ENCODE results near the gene SDF2L1.
"Not testable (repeated sequence)": the region's sequence is repeated elsewhere in the genome, so short reads cannot be mapped to it uniquely, and the experiment has no call there.

SDF2L1 gene

GRCh38 chr22:21636629-21637218 lies 5.4 kb upstream of the SDF2L1 start:
- no peak for DNase-seq (ENCODE audit: low spot score)

DNA sequence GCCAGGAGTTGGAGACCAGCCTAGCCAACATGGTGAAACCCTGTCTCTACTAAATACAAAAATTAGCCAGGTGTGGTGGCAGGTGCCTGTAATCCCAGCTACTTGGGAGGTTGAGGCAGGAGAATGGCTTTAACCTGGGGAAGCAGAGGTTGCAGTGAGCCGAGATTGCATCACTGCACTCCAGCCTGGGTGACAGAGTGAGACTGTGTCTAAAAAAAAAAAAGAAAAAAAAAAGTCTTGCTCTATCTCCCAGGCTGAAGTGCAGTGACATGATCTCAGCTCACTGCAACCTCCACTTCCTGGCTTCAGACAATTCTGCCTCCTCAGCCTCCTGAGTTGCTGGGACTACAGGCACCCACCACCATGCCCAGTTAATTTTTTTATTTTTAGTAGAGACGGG lies 4.7 kb upstream of the SDF2L1 start:
- not testable (repeated sequence) for DNase-seq (ENCODE audit: low spot score)

- no peak for DNase-seq (ENCODE audit: low spot score)
These were observed 2.7 kb upstream of the SDF2L1 start for GRCh38 chr22:21639359-21639758.

GRCh38 chr22:21640810-21641209 lies 1.3 kb upstream of the SDF2L1 start:
- no peak for DNase-seq (ENCODE audit: low spot score)

- DNase-seq (ENCODE audit: low spot score): peak; percentile 67
These were observed 699 bp upstream of the SDF2L1 start for GRCh38 chr22:21641417-21641788.

GRCh38 chr22:21642584-21643448 lies 714 bp downstream of the SDF2L1 start:
- peak; percentile 65 for DNase-seq (ENCODE audit: low spot score)

DNA sequence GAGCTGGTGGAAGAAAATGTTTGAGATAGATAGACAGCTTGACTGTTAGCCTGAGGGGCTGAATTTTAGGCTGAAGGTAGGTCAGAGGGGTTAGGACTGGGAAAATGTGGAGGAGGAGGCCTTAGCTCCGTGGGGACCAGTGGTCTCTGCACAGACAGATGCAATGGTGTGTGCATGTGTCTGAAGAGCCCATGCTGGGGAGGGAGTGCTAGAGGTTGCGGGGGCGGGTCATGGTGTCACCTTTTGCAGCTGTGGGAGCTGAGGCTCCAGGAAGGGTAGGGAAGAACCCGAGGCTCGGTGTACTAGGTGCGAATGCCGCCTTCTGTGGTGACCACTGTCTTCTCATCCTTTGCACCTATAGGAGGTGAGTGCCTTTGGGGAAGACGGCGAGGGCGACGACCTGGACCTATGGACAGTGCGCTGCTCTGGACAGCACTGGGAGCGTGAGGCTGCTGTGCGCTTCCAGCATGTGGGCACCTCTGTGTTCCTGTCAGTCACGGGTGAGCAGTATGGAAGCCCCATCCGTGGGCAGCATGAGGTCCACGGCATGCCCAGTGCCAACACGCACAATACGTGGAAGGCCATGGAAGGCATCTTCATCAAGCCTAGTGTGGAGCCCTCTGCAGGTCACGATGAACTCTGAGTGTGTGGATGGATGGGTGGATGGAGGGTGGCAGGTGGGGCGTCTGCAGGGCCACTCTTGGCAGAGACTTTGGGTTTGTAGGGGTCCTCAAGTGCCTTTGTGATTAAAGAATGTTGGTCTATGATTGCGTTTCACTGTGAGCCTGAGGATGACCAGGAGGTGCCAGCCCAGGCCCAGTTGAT lies 1.6 kb downstream of the SDF2L1 start:
- DNase-seq (ENCODE audit: low spot score): no peak

- DNase-seq (ENCODE audit: low spot score): not testable (repeated sequence)
These were observed 3.4 kb downstream of the SDF2L1 start for GRCh38 chr22:21645513-21645912.

- DNase-seq (ENCODE audit: low spot score): peak; percentile 86
These were observed 4.8 kb downstream of the SDF2L1 start for GRCh38 chr22:21646608-21647590.

DNA sequence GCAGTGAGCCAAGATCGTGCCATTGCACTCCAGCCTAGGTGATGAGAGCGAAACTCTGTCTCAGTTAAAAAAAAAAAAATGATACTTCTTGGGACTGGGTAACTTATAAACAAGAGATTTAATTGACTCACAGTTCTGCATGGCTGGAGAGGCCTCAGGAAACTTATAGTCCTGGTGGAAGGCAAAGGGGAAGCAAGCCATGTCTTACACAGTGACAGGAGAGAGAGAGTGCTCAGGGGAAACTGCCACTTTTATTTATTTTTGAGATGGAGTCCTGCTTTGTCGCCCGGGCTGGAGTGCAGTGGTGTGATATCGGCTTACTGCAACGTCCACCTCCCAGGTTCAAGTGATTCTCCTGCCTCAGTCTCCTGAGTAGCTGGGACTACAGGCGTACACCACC lies 8.2 kb downstream of the SDF2L1 start:
- DNase-seq (ENCODE audit: low spot score): no peak

DNA sequence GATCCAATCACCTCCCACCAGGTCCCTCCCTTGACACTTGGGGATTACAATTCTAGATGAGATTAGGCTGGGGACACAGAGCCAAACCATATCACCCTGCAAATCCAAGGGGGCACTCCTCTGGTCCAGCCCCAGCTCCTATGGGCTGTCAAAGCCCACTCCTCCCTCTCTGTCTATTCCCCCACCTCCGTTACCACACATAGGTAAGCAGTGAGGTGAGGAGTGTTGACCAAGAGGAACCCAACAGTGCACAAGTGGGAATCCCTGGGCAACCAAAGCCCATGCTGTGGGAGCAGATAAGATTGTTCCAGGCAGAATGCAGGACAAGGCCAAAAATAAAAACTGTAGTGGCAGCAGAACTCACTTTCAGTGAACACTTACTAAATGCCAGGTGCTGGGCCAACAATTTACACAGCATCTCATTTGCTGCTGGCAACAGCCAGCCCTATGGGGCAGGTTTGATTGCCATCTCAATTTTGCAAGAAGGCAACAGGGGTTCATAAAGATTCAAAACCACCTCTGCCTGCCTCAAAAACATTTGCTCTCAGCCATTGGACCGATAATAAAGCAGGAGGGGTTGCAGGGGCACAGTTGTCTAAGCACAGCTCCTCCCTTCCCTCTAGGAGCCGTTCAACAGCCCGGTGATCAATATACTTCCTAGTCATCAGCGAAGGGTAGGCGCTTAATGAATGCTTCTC lies 8.9 kb downstream of the SDF2L1 start:
- DNase-seq (ENCODE audit: low spot score): no peak

DNA sequence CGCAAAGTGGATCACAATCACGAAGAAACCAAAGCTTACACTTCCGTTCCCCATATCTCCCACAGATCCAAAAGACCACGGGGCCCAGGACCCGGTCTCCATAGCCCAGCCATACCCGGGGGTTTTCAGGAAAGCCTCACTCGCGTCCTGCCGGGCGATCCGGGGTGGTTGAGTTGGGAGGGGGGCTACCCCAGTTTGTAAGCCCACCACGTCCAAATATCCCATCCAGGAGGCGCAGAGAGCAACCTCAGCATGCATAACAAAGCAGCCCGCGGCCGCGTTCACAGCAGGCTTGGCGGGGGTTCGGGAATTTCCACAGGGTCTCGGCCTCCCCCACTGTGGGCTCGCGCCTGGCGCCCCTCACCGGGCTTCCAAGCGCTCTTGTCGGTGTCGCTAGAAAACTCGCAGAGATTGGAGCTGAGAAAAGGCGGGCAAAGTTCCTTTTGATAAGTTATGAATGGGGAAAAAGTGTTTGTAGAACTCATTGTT lies 9.5 kb downstream of the SDF2L1 start:
- no peak for DNase-seq (ENCODE audit: low spot score)

DNA sequence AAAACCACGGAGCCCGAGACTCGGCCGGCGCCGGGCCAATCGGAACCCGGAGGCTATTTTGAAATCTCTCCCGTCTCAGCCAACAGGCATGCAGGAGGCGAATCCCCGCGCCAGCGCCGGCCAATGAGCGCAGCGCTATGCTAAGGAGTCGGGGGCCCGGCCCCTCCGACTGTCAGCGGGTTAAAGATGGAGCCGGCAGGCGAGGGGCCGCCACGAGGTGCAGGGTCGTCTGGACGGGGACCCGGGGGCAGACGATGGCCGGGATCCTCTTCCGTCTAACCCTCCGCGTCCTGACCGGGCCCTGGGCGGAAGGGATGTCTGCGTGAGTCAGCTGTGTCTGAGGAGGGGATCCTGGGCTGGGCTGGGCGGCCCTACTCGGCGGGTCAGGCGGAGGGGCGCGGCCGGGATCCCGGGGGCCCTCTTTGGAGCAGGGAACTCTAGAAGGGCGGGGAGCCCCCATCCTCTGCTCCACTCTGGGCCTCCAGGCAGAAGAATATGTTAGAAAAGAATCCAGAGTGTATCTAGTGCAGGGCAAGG lies 10.0 kb downstream of the SDF2L1 start:
- peak; percentile 96 for DNase-seq (ENCODE audit: low spot score)

DNA sequence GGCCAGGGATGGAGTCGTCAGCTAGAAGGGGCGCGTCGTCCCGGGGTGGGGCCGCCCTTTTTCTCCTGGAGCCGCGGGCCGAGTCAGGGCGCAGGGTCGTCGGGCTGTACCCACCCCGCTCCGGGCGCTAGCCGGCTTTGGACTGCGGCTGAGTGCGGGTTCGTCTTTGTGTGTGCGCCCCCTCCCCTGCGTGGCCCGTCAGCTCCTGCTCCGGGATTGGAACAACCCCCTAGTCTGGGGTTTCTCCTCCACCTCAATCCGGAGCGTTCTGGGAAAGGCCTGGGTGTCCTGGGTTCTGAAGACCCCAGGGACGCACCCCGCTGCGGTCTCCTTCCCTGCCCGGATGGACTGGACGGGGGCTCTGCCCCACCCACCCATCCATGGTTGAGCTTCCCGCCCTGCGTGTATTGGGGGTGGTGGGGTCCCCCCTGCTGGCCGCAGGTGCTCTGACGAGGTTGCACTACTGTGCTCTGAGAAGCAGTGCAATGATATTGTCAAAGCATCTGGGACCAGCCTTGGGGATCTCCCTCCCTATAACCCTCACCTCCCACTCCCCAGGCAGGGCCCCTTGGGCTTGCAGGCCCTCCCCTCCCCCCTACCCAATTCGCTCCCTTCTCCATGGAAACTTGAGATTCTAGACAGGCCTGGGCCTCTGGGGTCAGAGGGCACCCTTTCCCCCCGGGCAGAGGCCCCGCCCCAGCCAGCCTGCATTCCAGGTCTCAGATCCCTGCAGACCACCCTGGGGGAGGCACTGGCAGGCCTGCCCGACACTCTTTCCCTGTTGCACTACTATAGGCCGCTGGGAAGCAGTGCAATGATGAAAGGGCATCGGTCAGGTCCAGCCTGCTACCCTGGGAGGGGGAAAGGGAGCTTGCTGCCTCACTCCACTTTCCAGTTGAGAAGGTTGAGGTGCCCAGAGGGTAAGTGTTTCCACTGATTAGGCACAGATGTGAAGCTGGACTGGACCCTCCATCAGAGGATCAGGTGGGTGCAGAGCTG lies 10.7 kb downstream of the SDF2L1 start:
- DNase-seq (ENCODE audit: low spot score): no peak

DNA sequence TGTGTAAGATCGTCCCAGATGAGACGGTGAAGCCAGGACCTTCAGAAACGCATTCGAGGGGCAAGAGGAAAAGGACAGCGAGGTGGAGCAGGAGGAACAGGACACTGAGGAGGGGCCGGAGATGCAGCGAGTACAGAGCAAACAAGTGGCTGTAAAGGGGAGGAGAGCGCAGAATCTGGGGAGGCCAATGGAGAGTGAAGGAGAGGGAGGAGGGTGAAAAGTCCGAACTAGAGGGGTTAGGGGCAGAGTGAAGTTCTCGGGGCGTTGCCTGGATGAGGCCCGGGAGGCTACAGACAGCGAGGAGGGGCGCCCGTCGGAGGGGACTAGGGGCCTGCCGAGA lies 14.9 kb downstream of the SDF2L1 start:
- no peak for DNase-seq (ENCODE audit: low spot score)

- peak; percentile 86 for DNase-seq (ENCODE audit: low spot score)
These were observed 15.4 kb downstream of the SDF2L1 start for GRCh38 chr22:21657360-21658032.

DNA sequence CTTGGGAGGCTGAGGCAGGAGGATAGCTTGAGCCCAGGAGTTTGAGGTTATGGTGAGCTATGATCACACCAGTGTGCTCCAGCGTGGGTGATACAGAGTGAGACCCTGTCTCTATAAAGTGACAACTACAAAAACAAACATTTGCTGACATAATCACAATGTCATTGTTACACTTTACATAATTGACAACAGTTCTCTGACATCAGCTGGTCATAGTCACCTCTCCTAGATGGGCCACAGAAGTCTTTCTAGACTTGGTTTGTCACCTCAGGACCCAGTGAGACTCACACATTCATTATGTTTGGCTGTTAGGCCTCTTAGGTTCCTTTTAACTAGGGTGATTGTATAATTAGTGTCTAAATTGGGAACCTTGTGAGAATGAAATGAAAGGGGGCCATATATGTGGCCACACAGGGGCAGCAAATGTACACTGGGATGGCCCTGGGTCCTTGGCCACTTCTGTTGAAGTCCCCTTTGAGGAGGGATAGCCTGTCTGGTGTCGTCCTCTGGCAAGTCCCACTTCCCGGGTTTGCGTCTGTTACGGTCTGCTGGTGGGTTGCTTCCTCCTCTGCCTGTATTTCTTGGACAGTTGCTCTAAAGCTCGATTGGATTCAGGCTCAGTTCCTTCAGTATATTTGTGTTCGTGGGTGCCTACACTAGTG lies 17.9 kb downstream of the SDF2L1 start:
- DNase-seq (ENCODE audit: low spot score): no peak

DNA sequence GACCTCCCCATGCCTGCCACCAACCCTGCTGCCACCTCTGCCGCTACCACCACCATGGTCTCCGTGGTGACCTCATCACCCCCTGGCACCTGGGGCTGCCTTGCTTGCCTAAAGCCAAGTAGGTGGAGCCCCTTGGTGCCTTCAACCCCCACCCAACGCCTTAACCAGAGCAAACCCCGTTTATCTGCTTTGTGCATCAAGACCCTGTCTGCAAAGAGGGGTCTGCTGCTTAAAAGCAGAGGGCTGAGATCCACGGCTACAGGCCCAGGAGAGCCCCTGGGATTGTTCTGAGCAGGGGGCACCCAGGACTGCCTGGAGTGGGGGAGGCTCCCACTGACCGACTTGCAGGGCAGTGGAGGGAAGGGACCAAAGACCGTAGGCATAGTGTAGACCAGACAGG lies 18.8 kb downstream of the SDF2L1 start:
- DNase-seq (ENCODE audit: low spot score): no peak

Data from GM03348 (cell line).